GM21576 (cell line): ENCODE measurements around the gene ACOT2.
"Not testable (repeated sequence)": the region's sequence is repeated elsewhere in the genome, so short reads cannot be mapped to it uniquely, and the experiment has no call there.

Source experiments
- ATAC-seq: cut with Tn5 transposase; IDR thresholded peaks from one replicate; pipeline ENCODE4 v1.9.1; 2021; ENCODE audit warnings: mild to moderate bottlenecking, moderate library complexity; ENCODE audit not compliant: unreplicated experiment

ACOT2 gene, protein sequence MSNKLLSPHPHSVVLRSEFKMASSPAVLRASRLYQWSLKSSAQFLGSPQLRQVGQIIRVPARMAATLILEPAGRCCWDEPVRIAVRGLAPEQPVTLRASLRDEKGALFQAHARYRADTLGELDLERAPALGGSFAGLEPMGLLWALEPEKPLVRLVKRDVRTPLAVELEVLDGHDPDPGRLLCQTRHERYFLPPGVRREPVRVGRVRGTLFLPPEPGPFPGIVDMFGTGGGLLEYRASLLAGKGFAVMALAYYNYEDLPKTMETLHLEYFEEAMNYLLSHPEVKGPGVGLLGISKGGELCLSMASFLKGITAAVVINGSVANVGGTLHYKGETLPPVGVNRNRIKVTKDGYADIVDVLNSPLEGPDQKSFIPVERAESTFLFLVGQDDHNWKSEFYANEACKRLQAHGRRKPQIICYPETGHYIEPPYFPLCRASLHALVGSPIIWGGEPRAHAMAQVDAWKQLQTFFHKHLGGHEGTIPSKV

DNA sequence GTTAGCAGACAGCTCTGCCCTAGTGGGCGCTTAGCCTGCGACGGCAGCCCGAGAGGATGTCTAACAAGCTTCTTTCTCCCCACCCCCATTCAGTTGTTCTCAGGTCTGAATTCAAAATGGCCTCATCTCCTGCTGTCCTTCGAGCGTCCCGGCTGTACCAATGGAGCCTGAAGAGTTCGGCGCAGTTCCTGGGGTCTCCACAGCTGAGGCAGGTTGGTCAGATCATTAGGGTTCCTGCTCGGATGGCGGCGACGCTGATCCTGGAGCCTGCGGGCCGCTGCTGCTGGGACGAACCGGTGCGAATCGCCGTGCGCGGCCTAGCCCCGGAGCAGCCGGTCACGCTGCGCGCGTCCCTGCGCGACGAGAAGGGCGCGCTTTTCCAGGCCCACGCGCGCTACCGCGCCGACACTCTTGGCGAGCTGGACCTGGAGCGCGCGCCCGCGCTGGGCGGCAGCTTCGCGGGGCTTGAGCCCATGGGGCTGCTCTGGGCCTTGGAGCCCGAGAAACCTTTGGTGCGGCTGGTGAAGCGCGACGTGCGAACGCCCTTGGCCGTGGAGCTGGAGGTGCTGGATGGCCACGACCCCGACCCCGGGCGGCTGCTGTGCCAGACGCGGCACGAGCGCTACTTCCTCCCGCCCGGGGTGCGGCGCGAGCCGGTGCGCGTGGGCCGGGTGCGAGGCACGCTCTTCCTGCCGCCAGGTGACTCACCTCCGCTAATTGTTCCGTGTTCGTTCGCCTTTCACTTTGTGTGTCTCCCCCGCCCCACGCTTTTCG is at the start of gene ACOT2:
TSS of gene ACOT2 (plus strand) at position 29 of the 774 bp plus-strand sequence. CDS start at position 57, 28 bp downstream.
- peak; percentile 49 for ATAC-seq

DNA sequence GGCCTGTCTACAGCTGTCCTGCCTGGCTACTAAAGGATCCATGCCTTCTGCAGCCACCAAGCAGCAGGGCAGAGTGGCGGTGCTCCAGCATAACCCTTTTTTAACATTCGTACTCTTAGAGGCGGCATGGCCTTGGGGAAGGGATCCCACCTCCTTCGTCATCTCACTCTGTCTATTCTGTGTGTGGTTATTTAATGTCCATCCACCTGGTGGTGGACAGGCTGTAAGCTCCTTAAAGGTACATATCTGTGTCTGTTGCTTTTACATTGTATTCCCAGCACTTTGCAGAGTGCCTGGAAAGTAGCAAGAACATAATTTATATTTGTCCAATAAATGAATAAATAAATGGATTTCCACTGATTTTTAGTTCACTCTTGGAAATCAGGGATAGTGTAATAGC is 47.8 kb upstream of the ACOT2 start:
- no peak for ATAC-seq

DNA sequence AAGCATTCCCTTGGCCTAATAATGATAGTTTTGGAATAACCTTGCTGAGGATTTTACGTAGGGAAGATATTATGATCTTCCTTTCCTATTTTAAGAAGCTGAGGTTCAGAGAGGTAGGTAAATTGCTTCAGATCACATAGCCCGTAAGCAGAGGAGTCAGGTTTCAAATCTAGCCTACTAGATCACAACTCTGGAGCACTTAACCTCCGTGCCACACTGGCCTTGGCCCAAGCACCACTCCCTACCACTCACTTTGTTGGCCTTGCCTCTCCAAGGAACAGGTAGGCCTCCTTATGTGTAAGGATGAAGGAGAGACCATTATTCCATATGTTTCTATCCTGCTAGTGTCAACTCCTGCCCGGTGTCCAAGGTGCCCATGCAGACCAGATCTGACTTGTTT is 44.5 kb upstream of the ACOT2 start:
- ATAC-seq = no peak

DNA sequence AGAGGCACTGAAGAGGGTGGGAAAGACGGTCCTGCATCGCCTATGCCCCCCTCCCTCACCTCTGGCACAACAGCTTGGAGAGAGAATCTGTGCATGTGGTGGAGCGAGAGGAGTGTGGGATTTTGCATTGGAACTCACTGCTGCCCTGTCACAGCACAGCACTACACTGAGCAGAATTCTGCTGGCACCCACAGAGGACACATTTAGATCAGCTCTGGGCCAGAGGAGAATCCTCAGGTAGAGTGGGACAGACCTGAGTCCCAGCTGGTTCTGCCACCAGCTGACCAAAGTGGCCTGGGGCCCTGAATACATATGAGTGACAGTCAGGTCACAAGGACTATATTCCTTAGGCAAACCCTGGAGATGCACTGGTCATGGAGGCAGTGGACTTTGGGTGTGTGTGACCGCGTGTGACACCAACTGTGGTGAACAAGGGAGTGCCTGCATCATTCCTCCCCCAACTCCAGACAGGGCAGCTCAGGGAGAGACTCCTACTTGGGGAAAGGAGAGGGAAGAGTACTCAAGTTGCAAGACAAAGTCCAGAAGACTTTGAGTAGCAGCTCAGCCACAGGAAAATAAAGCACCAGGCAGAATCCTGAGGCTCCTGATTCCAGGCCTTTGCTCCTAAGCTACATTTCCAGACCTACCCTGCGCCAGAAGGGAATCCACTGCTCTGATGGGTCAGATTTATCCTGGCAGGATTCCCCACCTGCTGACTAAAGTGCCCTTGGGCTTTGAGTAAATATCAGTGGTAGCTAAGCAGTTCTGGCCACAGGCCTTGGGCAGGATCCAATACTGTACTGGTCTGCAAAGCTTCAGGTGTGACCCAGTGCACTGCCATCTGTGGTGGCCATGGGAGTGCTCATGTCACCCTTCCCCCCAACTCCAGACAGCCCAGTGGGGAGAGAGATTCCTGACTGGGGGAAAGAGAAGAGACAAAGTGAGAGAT is 42.7 kb upstream of the ACOT2 start:
- no peak for ATAC-seq

DNA sequence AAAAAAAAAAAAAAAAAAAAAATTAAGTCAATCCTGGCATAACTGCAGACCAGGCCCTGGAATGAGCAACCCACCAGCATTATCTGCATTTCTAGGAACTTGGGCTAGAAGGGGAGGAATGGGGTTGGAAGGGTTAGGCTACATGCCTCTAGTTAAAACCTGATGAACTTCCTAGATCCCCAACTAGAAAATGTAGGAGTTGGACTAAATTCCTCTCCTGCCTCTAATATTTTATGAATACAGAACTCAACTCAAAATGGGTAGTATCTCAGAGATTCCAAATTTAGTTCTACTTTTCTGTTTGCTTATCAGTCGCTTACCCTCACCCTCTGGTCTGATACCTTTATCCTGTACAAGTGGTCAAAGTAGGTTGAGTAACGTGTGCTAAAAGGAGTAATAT is 39.7 kb upstream of the ACOT2 start:
- not testable (repeated sequence) for ATAC-seq

DNA sequence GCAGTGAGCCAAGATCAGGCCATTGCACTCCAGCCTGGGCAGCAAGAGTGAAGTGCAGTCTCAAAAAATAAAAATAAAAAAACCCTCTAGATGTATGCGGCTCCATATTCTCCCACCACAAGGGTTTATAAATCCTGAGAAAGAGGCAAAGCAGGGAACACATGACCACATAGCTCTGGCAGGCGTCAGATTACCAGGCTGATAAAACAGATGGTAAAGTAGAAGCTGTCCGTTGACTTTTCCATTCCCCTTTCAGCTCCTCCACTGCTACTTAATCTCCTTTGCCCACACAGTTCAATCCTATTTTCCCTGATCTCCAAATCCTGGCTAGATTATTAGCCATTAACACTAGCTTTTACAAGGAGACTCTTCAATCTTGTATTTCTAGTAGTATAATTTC is 37.0 kb upstream of the ACOT2 start:
- ATAC-seq = not testable (repeated sequence)

DNA sequence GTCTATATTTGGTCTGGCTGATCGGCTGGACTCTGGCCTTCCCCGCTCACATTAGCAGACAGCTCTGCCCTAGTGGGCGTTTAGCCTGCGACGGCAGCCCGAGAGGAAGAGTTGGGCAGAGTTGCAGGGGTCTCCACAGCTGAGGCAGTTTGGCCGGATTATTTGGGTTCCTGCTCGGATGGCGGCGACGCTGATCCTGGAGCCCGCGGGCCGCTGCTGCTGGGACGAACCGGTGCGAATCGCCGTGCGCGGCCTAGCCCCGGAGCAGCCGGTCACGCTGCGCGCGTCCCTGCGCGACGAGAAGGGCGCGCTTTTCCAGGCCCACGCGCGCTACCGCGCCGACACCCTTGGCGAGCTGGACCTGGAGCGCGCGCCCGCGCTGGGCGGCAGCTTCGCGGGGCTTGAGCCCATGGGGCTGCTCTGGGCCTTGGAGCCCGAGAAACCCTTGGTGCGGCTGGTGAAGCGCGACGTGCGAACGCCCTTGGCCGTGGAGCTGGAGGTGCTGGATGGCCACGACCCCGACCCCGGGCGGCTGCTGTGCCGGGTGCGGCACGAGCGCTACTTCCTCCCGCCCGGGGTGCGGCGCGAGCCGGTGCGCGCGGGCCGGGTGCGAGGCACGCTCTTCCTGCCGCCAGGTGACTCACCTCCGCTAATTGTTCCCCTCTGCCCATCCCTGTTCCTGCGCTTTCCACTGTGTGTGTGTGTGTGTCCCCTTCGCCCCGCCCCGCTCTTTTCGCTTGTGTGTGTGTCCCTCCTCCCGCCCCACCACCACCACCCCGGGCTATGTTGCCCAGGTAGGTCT is 31.6 kb upstream of the ACOT2 start:
- not testable (repeated sequence) for ATAC-seq

DNA sequence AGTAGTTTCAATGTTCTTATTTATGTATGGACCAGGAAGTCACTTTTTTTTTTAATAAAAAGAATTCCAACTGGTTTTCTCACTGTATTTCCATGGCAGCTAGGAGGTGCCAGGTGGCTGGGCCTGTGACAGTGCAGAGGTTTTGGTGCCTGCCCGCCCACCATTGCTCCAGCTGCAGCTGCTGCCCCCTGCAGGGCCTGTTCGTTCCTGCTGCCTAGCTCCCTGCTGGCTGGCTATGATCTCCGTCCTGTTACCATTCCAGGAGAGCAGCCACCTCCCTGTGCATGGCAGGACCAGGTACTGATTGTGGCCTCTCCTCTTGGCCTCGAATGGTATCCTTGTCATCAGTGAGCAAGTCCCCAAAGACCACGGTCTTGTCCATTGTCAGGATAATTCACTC is 30.0 kb upstream of the ACOT2 start:
- peak; percentile 75 for ATAC-seq

DNA sequence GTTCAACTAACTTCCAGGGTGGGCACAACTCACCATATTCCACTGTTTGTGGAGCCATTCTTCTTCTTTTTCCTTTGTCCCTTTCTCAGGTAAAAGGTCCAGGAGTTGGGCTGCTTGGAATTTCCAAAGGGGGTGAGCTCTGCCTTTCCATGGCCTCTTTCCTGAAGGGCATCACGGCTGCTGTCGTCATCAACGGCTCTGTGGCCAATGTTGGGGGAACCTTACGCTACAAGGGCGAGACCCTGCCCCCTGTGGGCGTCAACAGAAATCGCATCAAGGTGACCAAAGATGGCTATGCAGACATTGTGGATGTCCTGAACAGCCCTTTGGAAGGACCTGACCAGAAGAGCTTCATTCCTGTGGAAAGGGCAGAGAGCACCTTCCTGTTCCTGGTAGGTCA is 26.1 kb upstream of the ACOT2 start:
- ATAC-seq = not testable (repeated sequence)

DNA sequence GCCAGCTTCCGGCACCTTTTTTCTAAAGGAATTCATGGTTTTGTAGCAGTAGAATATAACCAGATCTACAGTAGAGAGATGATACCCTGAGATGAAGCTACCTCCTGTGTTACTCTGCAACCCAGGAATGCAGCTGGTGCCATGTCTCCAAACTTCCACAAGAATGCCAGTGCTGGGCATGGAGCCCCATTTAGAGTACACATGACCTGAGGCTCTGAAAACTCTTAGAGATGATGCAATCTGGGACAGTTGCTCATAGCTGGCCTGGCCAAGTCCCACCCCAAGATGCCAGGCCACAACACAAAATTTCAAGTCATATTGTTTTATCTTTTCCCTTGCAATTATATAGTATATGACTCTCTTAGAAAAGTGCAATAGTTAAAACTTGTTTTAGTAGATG is 23.7 kb upstream of the ACOT2 start:
- not testable (repeated sequence) for ATAC-seq

DNA sequence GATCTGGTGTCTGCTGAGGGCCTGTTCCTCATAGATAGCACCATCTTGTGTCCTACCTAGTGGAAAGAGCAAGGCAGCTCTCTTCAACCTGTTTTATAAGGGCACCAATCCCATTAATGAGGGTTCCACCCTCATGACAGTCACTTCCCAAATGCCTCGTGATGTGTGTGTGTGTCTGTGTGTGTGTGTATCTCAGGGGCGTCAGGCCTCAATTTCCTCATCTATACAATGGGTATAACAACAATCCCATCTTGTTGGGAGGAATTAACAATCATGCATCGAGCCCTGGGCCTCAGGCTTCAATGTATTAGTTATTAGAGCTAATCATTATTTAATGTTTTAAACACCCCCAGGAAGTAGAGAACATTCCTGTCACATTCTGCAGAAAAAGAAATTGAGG is 19.9 kb upstream of the ACOT2 start:
- ATAC-seq = not testable (repeated sequence)

DNA sequence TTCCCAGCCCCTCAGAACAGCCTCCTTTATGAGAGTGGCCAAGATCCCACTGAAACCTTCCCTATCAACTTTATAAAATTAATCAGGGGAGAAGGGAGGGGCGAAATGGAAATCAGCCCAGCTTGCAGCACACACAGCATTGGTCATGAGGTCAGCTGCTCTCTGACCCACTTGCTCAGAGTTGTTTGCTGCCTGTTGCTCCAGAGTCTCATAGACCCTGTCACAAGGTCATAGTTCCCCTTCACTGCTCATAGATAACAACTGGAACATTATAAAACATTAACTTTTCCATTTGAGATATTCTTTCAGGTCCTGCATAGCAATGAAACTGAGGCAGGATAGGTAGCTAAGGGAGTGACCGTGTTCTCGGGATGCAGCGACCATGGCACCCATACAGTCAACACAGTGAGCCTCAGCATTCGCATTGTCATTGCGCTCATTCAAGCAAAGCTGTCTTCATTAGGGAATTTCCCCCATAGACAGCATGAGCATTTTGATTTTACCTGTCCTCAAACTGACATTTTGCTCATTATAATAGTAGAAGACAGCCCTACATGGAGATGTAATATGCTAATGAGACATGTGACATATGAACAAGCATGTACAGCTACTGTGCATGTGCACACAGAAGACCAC is 19.0 kb upstream of the ACOT2 start:
- not testable (repeated sequence) for ATAC-seq

DNA sequence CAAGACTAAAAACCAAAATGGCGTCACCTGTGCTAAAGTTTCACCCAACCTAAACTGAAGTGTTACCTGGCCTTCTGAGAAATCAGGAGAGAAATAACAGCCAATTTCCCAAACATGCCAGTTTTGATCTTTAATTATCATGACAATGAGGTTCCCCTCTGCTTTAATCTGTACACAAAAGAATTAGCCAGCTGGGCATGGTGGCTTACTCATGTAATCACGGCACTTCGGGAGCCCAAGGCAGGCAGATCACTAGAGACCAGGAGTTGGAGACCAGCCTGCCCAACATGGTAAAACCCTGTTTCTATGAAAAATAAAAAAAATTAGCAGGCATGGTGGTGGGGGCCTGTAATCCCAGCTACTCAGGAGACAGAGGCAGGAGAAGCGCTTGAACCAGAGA is 15.2 kb upstream of the ACOT2 start:
- ATAC-seq = no peak

DNA sequence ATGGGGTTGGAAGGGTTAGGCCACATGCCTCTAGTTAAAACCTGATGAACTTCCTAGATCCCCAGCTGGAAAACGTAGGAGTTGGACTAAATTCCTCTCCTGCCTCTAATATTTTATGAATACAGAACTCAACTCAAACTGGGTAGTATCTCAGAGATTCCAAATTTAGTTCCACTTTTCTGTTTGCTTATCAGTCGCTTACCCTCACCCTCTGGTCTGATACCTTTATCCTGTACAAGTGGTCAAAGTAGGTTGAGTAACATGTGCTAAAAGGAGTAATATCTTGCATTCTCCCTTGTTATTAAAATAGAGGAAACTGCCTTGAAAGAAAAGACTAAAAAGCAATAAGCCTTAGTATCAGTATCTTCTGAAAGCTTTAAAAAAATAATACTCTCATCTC is 11.8 kb upstream of the ACOT2 start:
- ATAC-seq = not testable (repeated sequence)

DNA sequence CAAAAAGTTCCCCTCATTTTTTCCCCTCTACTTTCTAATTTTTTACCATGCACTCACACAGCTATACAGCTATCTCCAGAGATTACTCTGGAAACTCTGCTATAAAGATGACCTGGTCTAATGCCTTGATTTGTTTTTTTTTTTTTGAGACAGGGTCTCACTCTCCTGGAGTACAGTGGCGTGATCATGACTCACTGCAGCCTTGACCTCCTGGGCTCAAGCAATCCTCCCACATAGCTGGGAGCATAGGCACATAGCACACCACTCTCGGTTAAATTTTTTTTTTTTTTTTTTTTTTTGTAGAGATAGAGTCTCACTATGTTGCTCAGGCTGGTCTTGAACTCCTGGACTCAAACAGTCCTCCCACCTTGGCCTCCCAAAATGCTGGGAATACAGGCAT is 10.8 kb upstream of the ACOT2 start:
- ATAC-seq = not testable (repeated sequence)

DNA sequence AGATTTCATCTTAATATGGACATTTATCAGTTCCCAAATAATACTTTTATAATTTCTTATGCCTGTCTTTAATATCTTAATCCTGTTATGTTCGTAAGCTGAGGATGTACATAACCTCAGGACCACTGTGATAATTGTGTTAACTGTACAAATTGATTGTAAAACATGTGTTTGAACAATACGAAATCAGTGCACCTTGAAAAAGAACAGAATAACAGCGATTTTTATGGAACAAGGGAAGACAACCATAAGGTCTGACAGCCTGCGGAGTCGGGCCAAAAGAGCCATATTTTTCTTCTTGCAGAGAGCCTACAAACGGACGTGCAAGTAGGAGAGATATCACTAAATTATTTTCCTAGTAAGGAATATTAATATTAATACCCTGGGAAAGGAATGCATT is 6.8 kb upstream of the ACOT2 start:
- ATAC-seq = not testable (repeated sequence)

DNA sequence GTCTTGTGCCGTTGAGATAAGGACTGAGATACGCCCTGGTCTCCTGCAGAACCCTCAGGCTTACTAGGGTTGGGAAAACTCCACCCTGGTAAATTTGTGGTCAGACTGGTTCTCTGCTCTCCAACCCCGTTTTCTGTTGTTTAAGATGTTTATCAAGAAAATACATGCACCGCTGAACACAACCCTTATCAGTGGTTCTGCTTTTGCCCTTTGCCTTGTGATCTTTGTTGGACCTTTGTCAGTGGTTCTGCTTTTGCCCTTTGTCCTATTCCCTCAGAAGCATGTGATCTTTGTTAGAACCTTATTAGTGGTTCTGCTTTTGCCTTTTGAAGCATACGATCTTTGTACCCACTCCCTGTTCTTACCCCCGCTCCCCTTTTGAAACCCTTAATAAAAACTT is 6.3 kb upstream of the ACOT2 start:
- ATAC-seq = not testable (repeated sequence)

DNA sequence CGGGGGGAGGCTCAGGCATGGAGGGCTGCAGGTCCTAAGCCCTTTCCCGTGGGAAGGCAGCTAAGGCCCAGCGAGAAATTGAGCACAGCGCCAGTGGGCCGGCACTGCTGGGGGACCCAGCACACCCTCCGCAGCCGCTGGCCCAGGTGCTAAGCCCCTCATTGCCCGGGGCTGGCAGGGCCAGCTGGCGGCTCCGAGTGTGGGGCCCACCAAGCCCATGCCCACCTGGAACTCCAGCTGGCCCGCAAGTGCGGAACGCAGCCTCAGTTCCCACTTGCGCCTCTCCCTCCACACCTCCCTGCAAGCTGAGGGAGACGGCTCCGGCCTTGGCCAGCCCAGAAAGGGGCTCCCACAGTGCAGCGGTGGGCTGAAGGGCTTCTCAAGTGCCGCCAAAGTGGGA is 2.6 kb upstream of the ACOT2 start:
- ATAC-seq = not testable (repeated sequence)

DNA sequence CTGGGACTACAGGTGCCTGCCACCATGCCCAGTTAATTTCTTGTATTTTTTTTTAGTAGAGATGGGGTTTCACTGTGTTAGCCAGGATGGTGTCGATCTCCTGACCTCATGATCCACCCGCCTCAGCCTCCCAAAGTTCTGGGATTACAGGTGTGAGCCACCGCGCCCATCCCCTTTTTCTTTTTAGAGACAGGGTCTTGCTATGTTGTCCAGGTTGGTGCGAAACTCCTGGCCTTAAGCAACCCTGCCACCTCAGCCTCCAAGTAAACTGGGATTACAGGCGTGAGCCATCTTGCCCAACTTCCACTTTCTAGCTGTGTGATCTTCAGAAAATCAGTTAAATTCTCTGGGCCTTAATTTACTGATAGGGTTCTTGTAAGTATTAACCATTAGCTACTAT is 2.1 kb upstream of the ACOT2 start:
- ATAC-seq = not testable (repeated sequence)
